ENCODE results near the gene TTLL3.
"Not testable (repeated sequence)": the region's sequence is repeated elsewhere in the genome, so short reads cannot be mapped to it uniquely, and the experiment has no call there.

TTLL3 gene

DNA sequence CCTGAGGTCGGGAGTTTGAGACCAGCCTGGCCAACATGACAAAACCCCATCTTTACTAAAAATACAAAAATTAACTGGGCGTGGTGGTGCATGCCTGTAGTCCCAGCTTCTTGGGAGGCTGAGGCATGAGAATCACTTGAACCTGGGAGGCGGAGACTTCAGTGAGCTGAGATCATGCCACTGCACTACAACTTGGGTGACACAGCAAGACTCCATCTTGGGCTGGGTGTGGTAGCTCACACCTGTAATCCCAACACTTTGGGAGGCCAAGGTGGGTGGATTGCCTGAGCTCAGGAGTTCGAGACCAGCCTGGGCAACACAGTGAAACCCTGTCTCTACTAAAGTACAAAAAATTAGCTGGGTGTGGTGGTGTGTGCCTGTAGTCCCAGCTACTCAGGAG, 66.2 kb downstream of the TTLL3 start:
- not testable (repeated sequence) for DNase-seq

DNA sequence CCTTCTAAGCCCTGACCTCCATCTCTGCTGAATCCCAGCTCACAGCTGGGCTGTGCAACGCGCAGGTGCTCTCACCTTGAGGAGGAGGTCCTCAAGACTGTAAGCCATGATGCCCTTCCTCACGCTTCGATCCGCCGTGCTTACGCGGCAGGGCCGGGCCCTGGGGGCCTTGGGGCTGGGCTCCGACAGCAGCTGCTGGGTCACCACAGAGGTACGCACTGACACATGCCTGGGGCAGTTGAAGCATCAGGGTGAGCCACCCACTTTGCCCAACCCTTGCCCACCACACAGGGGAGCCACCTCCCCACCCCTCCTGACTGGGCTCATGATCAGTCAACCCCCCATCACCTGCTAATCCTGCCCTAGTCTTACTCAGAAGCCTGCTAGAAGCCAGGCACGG, 66.9 kb downstream of the TTLL3 start:
- DNase-seq: no peak

DNA sequence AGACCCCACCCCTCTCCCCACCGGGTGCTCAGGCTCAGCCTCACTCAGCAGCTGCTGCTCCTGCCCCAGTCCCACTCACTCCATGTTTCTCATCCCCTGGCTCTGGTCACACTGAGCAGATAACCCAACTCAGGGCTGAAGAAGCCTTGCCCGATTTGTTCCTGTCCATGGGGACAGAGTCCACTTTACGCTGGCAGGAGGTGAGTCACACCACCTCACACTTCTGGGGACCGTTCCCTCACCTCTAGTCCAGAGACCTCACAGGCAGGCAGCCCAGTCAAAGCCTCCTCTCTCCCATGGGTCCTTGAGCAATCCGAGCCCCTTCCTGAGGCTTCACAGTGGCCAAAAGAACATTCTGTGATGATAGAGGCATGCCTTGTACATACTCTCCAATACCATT, 68.6 kb downstream of the TTLL3 start:
- no peak for DNase-seq

DNA sequence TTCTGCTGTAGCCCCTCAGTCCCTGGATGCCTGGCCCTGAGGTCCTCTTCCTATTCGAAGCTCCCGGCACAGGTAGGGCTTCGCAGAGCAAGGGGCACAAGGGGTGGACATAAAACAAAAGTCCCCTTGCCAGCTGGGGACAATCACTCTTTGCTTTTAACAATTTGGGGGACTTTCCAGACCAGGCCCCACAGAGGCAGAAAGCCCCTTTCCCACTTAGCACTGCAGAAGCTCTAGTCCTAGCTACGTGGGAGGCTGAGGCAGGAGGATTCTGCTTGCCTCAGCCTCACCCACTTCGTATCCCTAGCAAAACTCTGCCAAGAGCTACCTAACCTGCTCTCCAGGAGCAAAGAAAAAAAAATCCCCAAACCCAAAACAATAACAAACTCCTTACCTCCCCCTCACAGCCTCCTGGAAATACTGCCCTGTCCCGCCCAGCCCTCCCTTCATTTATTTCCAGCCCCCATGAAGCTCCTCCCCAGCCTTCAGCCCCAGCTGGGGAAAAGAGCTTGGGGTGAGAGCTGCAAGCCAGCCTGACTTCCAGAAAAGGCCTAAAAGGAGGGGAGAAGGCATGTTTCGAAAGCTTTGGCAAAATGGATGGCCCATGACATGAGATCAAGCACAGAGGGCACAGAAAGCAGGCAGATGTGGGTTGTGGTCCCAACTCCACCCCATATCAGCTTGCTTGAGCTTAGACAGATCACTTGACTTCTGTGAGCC, 69.9 kb downstream of the TTLL3 start, which contains the start of gene CIDEC:
Gene CIDEC, minus strand, starts transcription at position 424 of the 720 bp plus-strand sequence. CDS start 1,767 bp downstream, outside the sequence.
- DNase-seq: no peak

DNA sequence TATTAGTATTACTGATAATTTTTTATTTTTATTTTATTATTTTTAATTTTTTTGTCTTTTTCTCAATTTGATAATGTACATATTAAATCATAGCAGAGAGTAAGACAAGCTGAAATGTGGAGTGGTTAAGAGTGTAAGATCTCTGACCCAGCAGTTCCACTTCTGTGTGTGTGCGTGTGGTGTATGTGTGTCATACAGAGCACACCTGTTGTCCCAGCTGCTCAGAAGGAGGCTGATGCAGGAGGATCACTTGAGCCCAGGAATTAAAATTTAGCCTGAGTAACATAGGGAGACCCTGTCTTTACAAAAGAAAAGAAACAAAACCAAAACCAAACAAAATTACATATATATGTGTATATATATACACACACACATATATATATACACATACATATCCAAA, 71.4 kb downstream of the TTLL3 start:
- DNase-seq: no peak

DNA sequence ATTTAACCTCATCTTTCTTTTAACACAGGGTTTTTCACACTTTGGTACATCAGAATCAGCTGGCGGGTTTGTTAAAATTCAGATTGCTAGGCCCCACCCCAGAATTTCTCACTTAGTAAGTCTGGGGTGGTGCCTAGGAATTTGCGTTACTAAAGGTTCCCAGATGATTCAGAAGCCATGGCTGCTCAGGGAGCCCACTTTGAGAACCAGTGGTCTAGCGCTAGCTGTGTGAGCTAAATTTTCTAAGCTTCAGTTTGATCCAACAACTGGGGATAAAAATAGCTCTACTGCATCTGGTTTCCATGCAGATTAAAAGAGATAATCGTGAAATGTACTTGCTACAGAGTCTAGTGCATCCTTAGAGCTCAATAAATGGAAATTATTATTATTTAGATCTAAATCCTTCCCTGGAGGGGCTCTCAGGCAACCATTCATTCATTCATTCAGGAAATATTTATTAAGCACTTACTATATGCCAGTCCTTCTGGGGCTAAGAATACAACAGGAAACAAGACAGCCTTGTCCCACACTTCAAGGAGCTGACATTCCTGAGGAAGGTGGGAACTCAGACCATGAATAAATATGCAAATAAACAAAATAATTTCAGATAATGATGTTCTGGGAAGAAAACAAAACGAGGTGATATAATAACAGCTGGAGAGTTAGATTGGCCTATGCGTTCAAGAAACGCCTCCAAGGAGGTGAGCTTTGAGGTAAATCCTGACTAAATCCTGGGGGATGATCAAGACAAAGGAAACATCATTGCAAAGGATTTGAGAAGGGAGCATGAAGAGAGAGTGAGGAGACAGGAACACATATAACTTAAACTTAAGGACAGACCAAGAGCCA, 73.9 kb downstream of the TTLL3 start:
- no peak for DNase-seq

DNA sequence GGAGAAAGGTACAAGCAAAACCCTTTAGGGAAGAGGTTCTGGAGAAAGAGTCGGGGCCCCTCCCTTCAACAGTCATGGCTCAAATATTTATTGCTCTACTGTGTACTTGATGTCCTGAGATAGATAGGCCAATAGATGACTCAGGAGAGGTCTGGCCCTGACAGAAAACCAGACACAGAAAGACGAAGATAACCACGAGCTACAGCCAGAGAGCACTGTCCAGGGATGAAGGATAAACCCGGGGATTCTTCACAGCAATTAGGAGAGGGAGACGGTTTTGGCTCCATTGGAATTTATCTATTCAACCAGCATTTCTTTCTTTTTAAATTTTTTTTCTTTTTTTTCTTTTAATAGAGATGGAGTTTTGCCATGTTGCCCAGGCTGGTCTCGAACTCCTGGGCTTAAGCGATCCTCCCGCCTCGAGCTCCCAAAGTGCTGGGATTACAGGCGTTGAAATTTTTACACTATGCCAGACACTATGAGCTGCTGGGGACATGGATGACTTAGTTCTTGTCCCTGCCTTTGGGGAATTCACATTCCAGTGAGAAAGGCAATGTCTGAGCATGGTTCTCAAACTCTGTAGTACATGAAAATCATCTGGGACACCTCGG, 74.6 kb downstream of the TTLL3 start:
- no peak for DNase-seq
